Sigmoid colon (tissue), 4 donors: Measurements from ENCODE around the gene ADAMTS17.

ENCODE experiments used
- EP300 ChIP-seq, 4 donors: sonication (generic); formaldehyde crosslinking; IDR thresholded peaks; one replicate each; pipeline ENCODE4 v1.6.1; 2017; ENCODE audit warnings: antibody characterized with exemption in 4 of 4
- POLR2A ChIP-seq, 2 donors: fragments of 450-650 bp; IDR thresholded peaks; one replicate each; pipeline ENCODE4 v1.6.1; 2016; ENCODE audit warnings: antibody characterized with exemption in 2 of 2, mild to moderate bottlenecking in 2 of 2, moderate library complexity in 2 of 2

DNA sequence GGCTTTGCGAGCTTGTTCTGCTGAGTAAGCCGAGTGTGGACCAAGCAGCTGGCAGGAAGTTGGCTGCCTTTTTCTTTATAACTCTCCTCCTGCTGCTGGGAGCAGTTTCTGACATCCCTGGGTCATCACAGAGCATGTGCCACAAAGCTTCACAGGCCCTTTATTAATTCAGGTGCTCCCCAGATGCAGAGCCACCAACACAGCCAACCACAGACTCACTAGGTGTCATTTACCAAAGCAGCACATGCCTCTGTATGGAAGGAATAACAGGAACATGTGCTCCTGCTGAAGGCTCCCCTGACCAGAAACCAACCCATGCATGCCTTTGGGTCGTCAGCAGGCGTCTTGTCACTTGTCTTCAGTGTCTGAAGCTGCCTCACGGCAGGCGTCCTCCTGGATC is 152.5 kb downstream of the ADAMTS17 start:
- no peak for TF ChIP-seq EP300 (IDR thresholded peaks at IDR 0.05)
- TF ChIP-seq POLR2A (IDR thresholded peaks at IDR 0.05), result no peak
